WERI-Rb-1 (cell line): ENCODE measurements around the gene CNTN5.

Source experiments
- DNase-seq: peaks from one replicate; pipeline ENCODE4 v3.0.0-alpha.2; 2020
- H3K27ac ChIP-seq: fragments of 250-450 bp; sonication (Bioruptor Pico); 2 replicates; pipeline ENCODE4 v1.5.1; 2020; ENCODE audit warnings: mild to moderate bottlenecking, moderate library complexity
- H3K27me3 ChIP-seq: fragments of 250-450 bp; sonication (Bioruptor Pico); 2 replicates; pipeline ENCODE4 v1.5.1; 2021; ENCODE audit warnings: mild to moderate bottlenecking, low read depth, moderate library complexity; ENCODE audit not compliant: insufficient read depth, severe bottlenecking
- H3K36me3 ChIP-seq: fragments of 250-450 bp; sonication (Bioruptor Pico); 2 replicates; pipeline ENCODE4 v1.5.1; 2020; ENCODE audit warnings: mild to moderate bottlenecking, moderate library complexity
- H3K4me3 ChIP-seq: 2 replicates; pipeline ENCODE4 v1.5.1; 2011; ENCODE audit warnings: low read depth, mild to moderate bottlenecking, control low read depth, low read length
- H3K9me3 ChIP-seq: fragments of 250-450 bp; sonication (Bioruptor Pico); 2 replicates; pipeline ENCODE4 v1.5.1; 2021; ENCODE audit warnings: mild to moderate bottlenecking, moderate library complexity; ENCODE audit not compliant: severe bottlenecking
- CTCF ChIP-seq: IDR thresholded peaks from 2 replicates; pipeline ENCODE4 v1.5.1; 2011; ENCODE audit warnings: low read depth, mild to moderate bottlenecking, control low read depth, inconsistent platforms, low read length

The CNTN5 gene

DNA sequence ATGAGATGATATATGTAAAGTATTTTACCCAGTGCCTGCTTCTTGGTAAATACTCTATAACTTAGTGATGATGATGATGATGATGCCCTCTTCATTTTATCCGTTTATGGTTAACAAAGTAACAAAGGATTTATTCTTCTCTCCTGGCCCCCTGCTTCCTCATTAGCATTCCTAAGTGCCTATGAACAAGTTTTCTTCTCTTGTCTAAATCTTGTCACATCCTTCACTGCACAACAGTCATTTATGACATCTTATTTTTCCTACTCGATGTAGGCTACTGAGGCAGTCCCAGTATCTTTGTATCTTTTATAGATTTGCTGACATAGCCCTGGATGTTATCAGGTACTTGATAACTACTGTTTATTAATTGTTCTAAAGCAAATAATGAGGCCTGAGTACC is 911.9 kb downstream of the CNTN5 start:
- Histone ChIP-seq H3K9me3 (no peaks in the 10 kb centered on the region), H3K36me3 (no peaks in the 10 kb centered on the region), H3K27me3 (no peaks in the 10 kb centered on the region), H3K27ac (no peak overlapping the region), H3K4me3 (no peak overlapping the region)
- TF ChIP-seq CTCF, result no peak
- no peak for DNase-seq

DNA sequence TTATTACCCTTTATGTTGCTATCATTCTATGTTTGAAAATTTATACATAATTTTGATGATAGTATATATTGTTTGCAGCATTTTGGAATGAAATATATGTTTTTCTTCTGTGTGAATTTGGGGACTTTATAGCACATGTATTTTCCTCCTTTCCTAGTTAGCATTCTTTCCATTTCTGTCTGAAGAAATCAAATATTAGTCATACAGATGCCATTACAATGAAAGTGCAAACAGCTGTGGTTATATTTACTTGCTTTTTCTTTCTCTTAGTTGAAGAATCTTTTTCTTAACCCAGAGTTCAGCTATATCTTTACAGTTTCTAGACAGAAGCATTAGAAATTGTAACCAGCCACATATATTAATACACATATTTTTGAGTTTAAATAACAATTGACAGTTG is 913.3 kb downstream of the CNTN5 start:
- DNase-seq, result no peak
- H3K4me3 ChIP-seq, result no peak overlapping the region
- H3K9me3 ChIP-seq, result no peaks in the 10 kb centered on the region
- H3K27me3 ChIP-seq, result no peaks in the 10 kb centered on the region
- TF ChIP-seq CTCF, result no peak
- H3K27ac ChIP-seq, result no peak overlapping the region
- H3K36me3 ChIP-seq, result no peaks in the 10 kb centered on the region

DNA sequence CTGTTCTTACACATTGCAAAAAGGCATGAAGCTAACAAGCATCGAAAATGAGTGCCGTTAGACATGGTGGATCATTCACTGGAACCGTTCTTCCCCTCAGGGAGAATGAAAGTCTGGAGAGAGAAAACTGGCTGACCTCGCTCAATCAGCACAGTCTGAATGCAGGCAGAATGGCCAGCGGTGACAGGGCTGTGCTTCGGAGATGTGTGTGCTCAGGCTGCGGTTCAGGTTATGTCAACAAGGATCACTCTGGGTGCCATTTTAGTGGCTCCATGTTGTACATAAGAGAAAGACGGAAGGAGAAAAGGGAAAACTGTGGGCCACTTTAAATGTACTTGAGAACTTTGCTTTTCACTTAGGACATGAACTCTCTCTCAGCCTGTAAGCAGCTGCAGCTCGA is 916.6 kb downstream of the CNTN5 start:
- DNase-seq, result no peak
- TF ChIP-seq CTCF, result no peak

DNA sequence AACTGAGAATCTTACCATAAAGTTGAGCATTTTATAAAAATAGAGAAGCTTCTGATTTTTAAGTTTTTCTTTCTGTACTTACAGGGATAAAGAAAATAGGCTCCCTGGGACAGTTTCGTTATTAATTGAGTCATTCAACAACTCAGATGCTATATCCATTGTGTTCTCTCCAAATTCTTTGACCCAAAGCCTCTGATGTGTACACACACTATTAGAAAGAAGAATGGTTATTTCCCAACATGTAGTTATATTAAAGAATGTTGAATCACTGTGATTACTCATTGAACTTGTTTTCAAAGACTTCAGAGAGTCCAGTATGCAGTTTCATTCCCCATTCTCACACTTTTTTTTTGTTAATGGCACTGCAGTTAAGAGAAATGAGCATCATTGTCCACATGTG is 932.1 kb downstream of the CNTN5 start:
- Histone ChIP-seq H3K27me3 (no peaks in the 10 kb centered on the region), H3K27ac (no peak overlapping the region), H3K36me3 (no peaks in the 10 kb centered on the region), H3K9me3 (no peaks in the 10 kb centered on the region), H3K4me3 (no peak overlapping the region)
- DNase-seq, result no peak
- TF ChIP-seq CTCF, result no peak

More for the DNA sequence above, 916.6 kb downstream of the CNTN5 start:
- no peaks in the 10 kb centered on the region for H3K36me3 ChIP-seq
- no peak overlapping the region for H3K4me3 ChIP-seq
- no peaks in the 10 kb centered on the region for H3K27me3 ChIP-seq
- H3K9me3 ChIP-seq, result no peaks in the 10 kb centered on the region
- H3K27ac ChIP-seq, result no peak overlapping the region

DNA sequence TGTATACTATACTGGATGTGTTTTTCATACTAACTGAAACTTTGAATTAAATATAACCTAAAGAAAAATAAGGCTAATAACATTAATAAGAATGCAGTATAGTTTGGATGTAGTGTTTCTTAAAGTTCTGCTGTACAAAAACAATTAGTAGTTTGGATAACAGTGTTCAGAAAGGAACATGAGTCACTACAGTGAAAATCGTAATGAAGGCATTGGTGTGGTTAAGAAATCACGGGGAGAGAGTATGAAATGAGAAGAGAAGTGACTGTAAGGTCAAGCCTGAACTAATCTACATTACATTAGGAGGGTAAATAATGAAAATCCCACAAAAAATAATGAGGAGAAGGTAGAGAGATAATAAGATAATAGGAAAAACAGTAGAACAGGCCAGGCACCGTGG is 939.8 kb downstream of the CNTN5 start:
- no peaks in the 10 kb centered on the region for H3K9me3 ChIP-seq
- no peak for DNase-seq
- H3K36me3 ChIP-seq, result no peaks in the 10 kb centered on the region
- TF ChIP-seq CTCF, result no peak
- no peaks in the 10 kb centered on the region for H3K27me3 ChIP-seq
- no peak overlapping the region for H3K27ac ChIP-seq
- no peak overlapping the region for H3K4me3 ChIP-seq

GRCh38 chr11:99968336-99968735 is 947.6 kb downstream of the CNTN5 start:
- H3K27ac ChIP-seq, result no peak overlapping the region
- no peak for TF ChIP-seq CTCF
- no peak for DNase-seq

More at GRCh38 chr11:99968336-99968735, 947.6 kb downstream of the CNTN5 start:
- H3K9me3 ChIP-seq, result no peaks in the 10 kb centered on the region
- no peaks in the 10 kb centered on the region for H3K27me3 ChIP-seq
- no peaks in the 10 kb centered on the region for H3K36me3 ChIP-seq
- no peak overlapping the region for H3K4me3 ChIP-seq
